Midbrain (tissue), 1 donor: ENCODE data around the gene SLC14A1.

Experiments used
- DNase-seq: peaks from one replicate; lab custom pipeline; 2025; lab: John Stamatoyannopoulos, UW

SLC14A1 gene

DNA sequence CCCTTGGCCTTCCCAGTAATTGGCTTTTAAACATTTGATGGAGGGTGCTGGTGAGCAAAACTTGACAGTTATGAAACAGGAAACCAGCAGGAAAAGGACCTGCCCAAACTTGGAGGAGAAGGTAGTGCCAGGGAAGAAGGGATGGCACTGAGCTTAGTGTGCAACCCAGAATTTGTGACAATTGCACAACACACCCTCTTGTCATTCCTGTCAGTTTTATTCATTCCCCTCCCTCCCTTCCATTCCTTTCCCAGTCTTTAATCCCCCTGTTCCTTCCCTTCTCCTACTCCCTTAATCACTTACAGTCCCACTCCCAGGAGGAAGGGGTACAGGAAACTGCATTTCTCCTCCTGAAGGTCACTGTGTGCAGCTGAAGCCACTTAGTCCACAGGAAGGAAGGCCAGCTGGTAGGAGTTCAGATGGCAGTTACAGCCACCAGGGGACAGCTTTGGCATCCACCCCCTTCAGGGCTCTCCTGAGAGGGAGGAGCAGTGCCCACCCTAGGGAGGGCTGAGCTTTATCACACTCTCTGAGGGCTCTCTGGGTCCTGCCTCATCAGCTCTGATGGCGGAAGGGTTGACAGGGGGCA is 77.5 kb downstream of the SLC14A1 start:
- DNase-seq: no peak
